Natural killer cell (primary cell): ENCODE measurements around the gene SMNDC1. TPM values are rescaled to one million over a fixed set of nuclear protein-coding genes. Genes with fewer than 3 reads are reported as not detected.
A peak's percentile ranks its signal among the peaks of the same experiment; 100 is the strongest.

ENCODE experiments used
- ATAC-seq, 3 donors: fragments of 150-1000 bp in 2 of 3; fragments of 200-7000 bp in 1 of 3; cut with Tn5 transposase; 1 replicate in 1 of 3; 2 replicates in 2 of 3; pipeline ENCODE4 v1.10.0; 2021; ENCODE audit warnings: mild to moderate bottlenecking in 2 of 3, moderate library complexity in 2 of 3
- DNase-seq, 2 donors: peaks; one replicate each; pipeline versions ENCODE4 v3.0.0 to v3.0.0-alpha.2; 2013 to 2021; ENCODE audit warnings: mixed read lengths in 1 of 2
- H3K27ac ChIP-seq: one replicate; pipeline ENCODE4 v1.5.1; 2013; ENCODE audit warnings: mild to moderate bottlenecking, low read length
- H3K27me3 ChIP-seq: one replicate; pipeline ENCODE4 v1.6.1; 2013; ENCODE audit warnings: low read length; ENCODE audit not compliant: control insufficient read depth, insufficient read depth
- H3K36me3 ChIP-seq: one replicate; pipeline ENCODE4 v1.6.1; 2013; ENCODE audit warnings: low read length; ENCODE audit not compliant: control insufficient read depth, insufficient read depth
- H3K4me1 ChIP-seq: one replicate; pipeline ENCODE4 v1.6.1; 2013; ENCODE audit warnings: low read length; ENCODE audit not compliant: control insufficient read depth, insufficient read depth
- H3K4me3 ChIP-seq: one replicate; pipeline ENCODE4 v1.5.1; 2013; ENCODE audit warnings: low read length
- H3K9me3 ChIP-seq: one replicate; pipeline ENCODE4 v1.6.1; 2013; ENCODE audit warnings: low read length; ENCODE audit not compliant: control insufficient read depth, insufficient read depth
- H3K27ac Mint-ChIP-seq, 2 donors: one replicate each; pipeline ENCODE4 v1.8.0; 2022; ENCODE audit warnings: mild to moderate bottlenecking in 2 of 2, mixed read lengths in 2 of 2, moderate library complexity in 1 of 2
- H3K27me3 Mint-ChIP-seq, 2 donors: one replicate each; pipeline ENCODE4 v1.8.0; 2022; ENCODE audit warnings: low read depth in 2 of 2, mixed read lengths in 2 of 2
- H3K36me3 Mint-ChIP-seq: one replicate; pipeline ENCODE4 v1.8.0; 2022; ENCODE audit warnings: mixed read lengths
- H3K4me1 Mint-ChIP-seq, 2 donors: one replicate each; pipeline ENCODE4 v1.8.0; 2022; ENCODE audit warnings: mixed read lengths in 2 of 2
- H3K4me3 Mint-ChIP-seq: one replicate; pipeline ENCODE4 v1.8.0; 2022; ENCODE audit warnings: mild to moderate bottlenecking, moderate library complexity, mixed read lengths
- H3K9me3 Mint-ChIP-seq, 2 donors: one replicate each; pipeline ENCODE4 v1.8.0; 2022; ENCODE audit warnings: mixed read lengths in 2 of 2
- WGBS: methylation state at CpG from one replicate; pipeline ENCODE4 v1.1.7; 2013; ENCODE audit warnings: missing lambda C conversion rate; ENCODE audit not compliant: insufficient coverage; 5-methylcytosine and 5-hydroxymethylcytosine counted together
- intact Hi-C: fragments of 100-400 bp; cut with micrococcal nuclease; formaldehyde crosslinking; loops from one replicate; pipeline ENCODE4 v1.14.2; 2022
- total RNA-seq, 4 donors: library from RNA; stranded (reverse); fragments of 120-200 nt in 1 of 4; gene quantifications; one replicate each; pipeline versions ENCODE4 v1.2.3 to v1.2.4, GENCODE V29; 2013 to 2022
- TF ChIP-seq, protein P1 (sequence below): fragments of 200-600 bp; IDR thresholded peaks from one replicate; pipeline ENCODE4 v1.8.0; 2022; ENCODE audit warnings: antibody characterized with exemption

The SMNDC1 gene
- total RNA-seq, 3 donors from 2014 or later (not counting 1 experiment from before 2014, with no cell fraction given) = 53.3 to 56.3 (median 55.3) TPM

DNA sequence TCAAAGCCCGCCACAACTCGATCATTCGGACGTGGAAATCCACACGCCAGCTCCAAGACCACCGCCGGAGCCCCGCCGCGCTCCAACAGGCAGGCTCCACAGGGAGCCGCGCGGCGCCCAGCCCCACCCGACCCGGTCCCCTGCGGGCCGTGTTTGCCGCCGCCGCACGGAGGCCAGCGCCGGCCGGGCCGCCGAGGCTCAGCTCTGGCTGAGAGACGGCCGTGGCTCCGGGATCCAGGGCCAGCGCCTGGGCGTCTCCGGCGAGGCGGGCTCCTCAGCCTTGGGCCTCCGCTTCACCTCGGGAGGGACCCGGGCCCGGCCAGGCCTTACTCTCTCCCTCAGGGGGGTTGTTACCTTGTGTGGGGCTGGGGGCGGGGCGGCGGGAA lies 333 bp downstream of the SMNDC1 start:
- H3K4me1 Mint-ChIP-seq = peaks cover 33 to 45% of the 10 kb centered on the region in 2 donors

DNA sequence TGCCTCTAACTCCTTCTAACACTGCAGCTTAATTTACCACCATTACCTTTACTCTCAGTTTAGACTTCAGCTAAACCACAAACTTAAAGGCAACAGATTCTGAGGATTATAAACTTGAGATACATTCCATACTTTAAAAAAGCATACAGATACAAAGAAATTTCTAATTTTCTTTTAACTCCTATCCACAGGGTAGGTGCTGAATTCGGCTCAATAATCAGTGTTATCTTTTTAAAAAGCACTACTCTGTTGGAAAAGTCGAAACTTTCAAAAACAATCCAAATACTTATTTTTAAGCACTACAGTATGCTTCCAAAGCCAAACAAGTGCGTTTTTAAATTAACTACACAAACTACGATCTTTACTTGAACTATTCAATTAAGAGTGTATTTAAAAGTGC lies 1.0 kb downstream of the SMNDC1 start:
- Histone ChIP-seq H3K4me3 (peak overlapping the region; percentile 79), H3K27me3 (no peaks in the 10 kb centered on the region), H3K9me3 (no peaks in the 10 kb centered on the region), H3K4me1 (peaks cover 7% of the 10 kb centered on the region), H3K27ac (no peak overlapping the region), H3K36me3 (peaks cover 41% of the 10 kb centered on the region)
- Mint-ChIP-seq H3K27me3 (no peaks in the 10 kb centered on the region), H3K27ac (peak overlapping the region; percentile 93 to 97), H3K36me3 (peaks cover 7% of the 10 kb centered on the region), H3K9me3 (no peaks in the 10 kb centered on the region), H3K4me3 (peak overlapping the region; percentile 94), H3K4me1 (peaks cover 40 to 50% of the 10 kb centered on the region in 2 donors)
- DNase-seq (no peak), ATAC-seq (no peak)
- intact Hi-C loops = loop anchor here (10.0 kb wide), 2 partner anchors 371 to 611 kb away; partner anchors contain the start of genes BBIP1 and SHOC2
- WGBS = 29% methylated on average over 4 of the region's 4 CpGs
- TF ChIP-seq, protein P1, sequence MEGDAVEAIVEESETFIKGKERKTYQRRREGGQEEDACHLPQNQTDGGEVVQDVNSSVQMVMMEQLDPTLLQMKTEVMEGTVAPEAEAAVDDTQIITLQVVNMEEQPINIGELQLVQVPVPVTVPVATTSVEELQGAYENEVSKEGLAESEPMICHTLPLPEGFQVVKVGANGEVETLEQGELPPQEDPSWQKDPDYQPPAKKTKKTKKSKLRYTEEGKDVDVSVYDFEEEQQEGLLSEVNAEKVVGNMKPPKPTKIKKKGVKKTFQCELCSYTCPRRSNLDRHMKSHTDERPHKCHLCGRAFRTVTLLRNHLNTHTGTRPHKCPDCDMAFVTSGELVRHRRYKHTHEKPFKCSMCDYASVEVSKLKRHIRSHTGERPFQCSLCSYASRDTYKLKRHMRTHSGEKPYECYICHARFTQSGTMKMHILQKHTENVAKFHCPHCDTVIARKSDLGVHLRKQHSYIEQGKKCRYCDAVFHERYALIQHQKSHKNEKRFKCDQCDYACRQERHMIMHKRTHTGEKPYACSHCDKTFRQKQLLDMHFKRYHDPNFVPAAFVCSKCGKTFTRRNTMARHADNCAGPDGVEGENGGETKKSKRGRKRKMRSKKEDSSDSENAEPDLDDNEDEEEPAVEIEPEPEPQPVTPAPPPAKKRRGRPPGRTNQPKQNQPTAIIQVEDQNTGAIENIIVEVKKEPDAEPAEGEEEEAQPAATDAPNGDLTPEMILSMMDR = no peak

More for the DNA sequence above, 333 bp downstream of the SMNDC1 start:
- H3K27ac Mint-ChIP-seq = peak overlapping the region; percentile 93 to 97
- no peaks in the 10 kb centered on the region for H3K9me3 Mint-ChIP-seq
- H3K36me3 Mint-ChIP-seq = peaks cover 7% of the 10 kb centered on the region
- H3K4me3 Mint-ChIP-seq = peak overlapping the region; percentile 94
- Histone ChIP-seq H3K9me3 (no peaks in the 10 kb centered on the region), H3K27me3 (no peaks in the 10 kb centered on the region), H3K4me3 (peak overlapping the region; percentile 79), H3K4me1 (peaks cover 7% of the 10 kb centered on the region), H3K36me3 (peaks cover 34% of the 10 kb centered on the region), H3K27ac (peak overlapping the region; percentile 94)
- intact Hi-C loops = loop anchor here (10.0 kb wide), 2 partner anchors 370 to 610 kb away; partner anchors contain the start of genes BBIP1 and SHOC2
- peak; percentile 50 to 63 (median 55) for ATAC-seq
- DNase-seq = no peak
- no peaks in the 10 kb centered on the region for H3K27me3 Mint-ChIP-seq
- WGBS = under 1% methylated on average over 42 of the region's 42 CpGs
- TF ChIP-seq, protein P1 = no peak

- peaks cover 71% of the 10 kb centered on the region for H3K36me3 ChIP-seq
- H3K4me1 Mint-ChIP-seq = peaks cover 51 to 62% of the 10 kb centered on the region in 2 donors
- H3K4me3 ChIP-seq = no peak overlapping the region
- H3K27me3 Mint-ChIP-seq = no peaks in the 10 kb centered on the region
- H3K36me3 Mint-ChIP-seq = peaks cover 31% of the 10 kb centered on the region
- H3K4me1 ChIP-seq = peaks cover under 1% of the 10 kb centered on the region
- TF ChIP-seq, protein P1 = no peak
- intact Hi-C loops = loop anchor here (10.0 kb wide), 2 partner anchors 374 to 614 kb away; partner anchors contain the start of genes BBIP1 and SHOC2
- no peaks in the 10 kb centered on the region for H3K9me3 ChIP-seq
- WGBS = 90% methylated on average over 4 of the region's 5 CpGs
- H3K27me3 ChIP-seq = no peaks in the 10 kb centered on the region
- no peak overlapping the region for H3K27ac ChIP-seq
- H3K27ac Mint-ChIP-seq = peak overlapping the region in 1 of 2 donors; percentile 10
- ATAC-seq (no peak), DNase-seq (no peak)
- H3K4me3 Mint-ChIP-seq = no peak overlapping the region
- H3K9me3 Mint-ChIP-seq = no peaks in the 10 kb centered on the region
Observed at GRCh38 chr10:110300486-110300986, 4.2 kb downstream of the SMNDC1 start.
